PC-9 (cell line): Measurements from ENCODE around the gene B3GAT1. TPM values are rescaled to one million over a fixed set of nuclear protein-coding genes. Genes with fewer than 3 reads are reported as not detected.

Experiments
- BruUV-seq: library from RNA; stranded (reverse); fragments of 400-500 nt; replicated peaks from 2 replicates; lab custom pipeline; 2021; lab: Mats Ljungman, UMichigan
- CTCF ChIA-PET: fragments of 300-600 bp; sonication (Branson Sonifier 250); formaldehyde crosslinking; loops from one replicate; lab custom pipeline; 2022; ENCODE audit warnings: antibody characterized with exemption; lab: Charles Lee
- POLR2A ChIA-PET: fragments of 300-600 bp; sonication (Branson Sonifier 250); formaldehyde crosslinking; loops from one replicate; lab custom pipeline; 2022; ENCODE audit warnings: antibody characterized with exemption; ENCODE audit not compliant: unreplicated experiment; lab: Charles Lee
- DNase-seq, 2 experiments: peaks; one replicate each; pipeline versions ENCODE4 v3.0.0 to v3.0.0-alpha.2; 2015 to 2022; ENCODE audit warnings: mixed read lengths in 1 of 2
- H2AFZ ChIP-seq: fragments of 200-600 bp; sonication (generic); 2 replicates; pipeline ENCODE4 v1.8.1; 2017; ENCODE audit warnings: antibody characterized with exemption
- H3F3A ChIP-seq: fragments of 200-600 bp; sonication (generic); 2 replicates; pipeline ENCODE4 v1.8.1; 2017; ENCODE audit warnings: antibody characterized with exemption, mild to moderate bottlenecking, low read depth; ENCODE audit not compliant: insufficient read depth
- H3K27ac ChIP-seq: fragments of 200-600 bp; sonication (generic); 2 replicates; pipeline ENCODE4 v1.6.1; 2016; ENCODE audit warnings: mixed run types
- H3K27me3 ChIP-seq: fragments of 200-600 bp; sonication (generic); 2 replicates; pipeline ENCODE4 v1.6.1; 2016; ENCODE audit warnings: low read depth, mixed run types; ENCODE audit not compliant: insufficient read depth
- H3K36me3 ChIP-seq: fragments of 200-600 bp; sonication (generic); 2 replicates; pipeline ENCODE4 v1.6.1; 2016; ENCODE audit warnings: low read depth, mixed run types
- H3K4me1 ChIP-seq: fragments of 200-600 bp; sonication (generic); replicated peaks from 2 replicates; pipeline ENCODE4 v1.6.1; 2016; ENCODE audit warnings: mixed run types; ENCODE audit not compliant: insufficient read depth
- H3K4me2 ChIP-seq: fragments of 200-600 bp; sonication (generic); 2 replicates; pipeline ENCODE4 v1.6.1; 2017; ENCODE audit warnings: mixed run types
- H3K4me3 ChIP-seq: fragments of 200-600 bp; sonication (generic); 2 replicates; pipeline ENCODE4 v1.6.1; 2016; ENCODE audit warnings: mixed run types
- H3K79me2 ChIP-seq: fragments of 200-600 bp; sonication (generic); 2 replicates; pipeline ENCODE4 v1.6.1; 2017; ENCODE audit warnings: low read depth, mixed run types
- H3K9me2 ChIP-seq: fragments of 200-600 bp; sonication (generic); 2 replicates; pipeline ENCODE4 v1.8.1; 2017; ENCODE audit warnings: mild to moderate bottlenecking; ENCODE audit not compliant: insufficient read depth
- H3K9me3 ChIP-seq: fragments of 200-600 bp; sonication (generic); 2 replicates; pipeline ENCODE4 v1.8.1; 2016; ENCODE audit warnings: low read depth; ENCODE audit not compliant: insufficient read depth
- H4K20me1 ChIP-seq: fragments of 200-600 bp; sonication (generic); 2 replicates; pipeline ENCODE4 v1.8.1; 2017; ENCODE audit not compliant: insufficient read depth
- CTCF ChIP-seq: fragments of 200-600 bp; sonication (generic); conservative IDR thresholded peaks from 2 replicates; pipeline ENCODE4 v1.6.1; 2017; ENCODE audit warnings: mixed run types, antibody characterized with exemption, mild to moderate bottlenecking, moderate library complexity
- EZH2 ChIP-seq: fragments of 200-600 bp; sonication (generic); IDR thresholded peaks from 2 replicates; pipeline ENCODE4 v1.8.0; 2017; ENCODE audit warnings: antibody characterized with exemption, low read depth
- intact Hi-C: fragments of 100-400 bp; cut with micrococcal nuclease; formaldehyde crosslinking; loops from one replicate; pipeline ENCODE4 v1.10.0; 2022; ENCODE audit not compliant: unreplicated experiment
- total RNA-seq: library from RNA; stranded (reverse); gene quantifications from 2 replicates; pipeline ENCODE4 v1.2.3, GENCODE V29; 2021

B3GAT1 gene
- total RNA-seq, 1 experiment from 2014 or later = not detected

DNA sequence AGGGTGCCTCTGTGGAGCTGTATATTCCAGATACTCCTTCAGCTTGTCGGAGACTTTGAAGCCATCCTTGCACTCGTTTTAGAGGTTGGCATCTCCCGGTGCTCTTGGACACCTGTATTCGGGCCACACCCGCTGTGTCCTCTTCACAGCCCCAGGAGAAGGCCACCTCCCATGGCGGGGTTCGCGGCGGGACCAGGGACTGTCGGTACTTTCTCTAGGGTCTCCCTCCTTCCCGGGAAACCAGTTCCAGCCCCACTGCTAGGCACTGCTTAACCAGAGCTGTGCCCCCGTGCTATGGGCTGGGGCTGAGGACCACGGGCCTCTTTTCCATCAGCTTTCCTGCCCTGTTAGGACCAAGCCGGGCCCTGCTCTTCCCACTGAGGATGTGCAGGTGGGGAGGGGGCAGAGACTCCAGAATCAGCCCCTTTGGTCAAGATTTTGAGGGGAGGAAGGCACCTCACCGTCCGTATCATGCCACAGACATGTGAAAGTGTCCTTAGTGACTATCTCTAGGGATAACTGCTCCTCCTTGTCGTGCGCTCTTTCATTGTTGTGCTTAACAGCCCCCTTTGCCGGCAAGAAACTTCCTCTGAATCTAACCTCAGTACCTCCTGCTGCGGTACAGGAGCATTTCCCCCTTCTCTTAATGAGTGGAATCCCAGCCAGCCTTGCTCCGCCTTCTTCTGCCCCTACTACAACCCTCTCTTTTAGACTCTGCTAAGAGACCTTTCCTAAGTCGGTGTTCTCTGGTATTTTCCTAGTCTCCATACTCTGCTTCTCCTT lies 1.2 kb upstream of the B3GAT1 start:
- Histone ChIP-seq H3F3A (no peaks in the 10 kb centered on the region), H2AFZ (no peak overlapping the region), H3K27ac (no peak overlapping the region), H3K27me3 (peaks cover 81% of the 10 kb centered on the region), H3K4me3 (no peak overlapping the region), H3K9me3 (no peaks in the 10 kb centered on the region), H4K20me1 (no peaks in the 10 kb centered on the region; the same call in 1 of the 2 replicates), H3K79me2 (no peaks in the 10 kb centered on the region), H3K4me2 (no peak overlapping the region), H3K9me2 (no peaks in the 10 kb centered on the region), H3K36me3 (no peaks in the 10 kb centered on the region), H3K4me1 (no peaks in the 10 kb centered on the region)
- no peak for DNase-seq
- TF ChIP-seq EZH2 (no peak), CTCF (no peak)
- BruUV-seq = no TSS peak
- ChIA-PET POLR2A (no interaction called here), CTCF (no interaction called here)
- intact Hi-C loops = no loop called here

DNA sequence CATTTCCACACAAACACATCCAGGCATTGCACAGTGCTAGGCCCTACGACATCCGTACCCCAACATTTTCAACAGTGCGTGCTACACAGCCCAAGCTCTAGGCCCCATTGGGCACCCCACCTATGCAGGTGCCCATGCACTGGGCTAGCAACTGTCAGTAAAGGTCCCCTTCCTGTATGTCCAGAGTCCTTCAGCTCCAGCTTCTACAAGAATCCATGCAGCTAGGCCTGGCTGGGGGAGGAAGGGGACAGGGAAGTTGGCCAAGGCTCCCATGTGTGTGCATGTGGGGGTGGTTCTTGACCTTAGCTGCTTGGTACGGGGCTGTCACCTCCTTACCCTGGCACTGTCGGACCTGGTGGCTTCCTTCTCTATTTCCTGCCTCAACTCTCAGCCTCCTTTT lies 1.3 kb downstream of the B3GAT1 start:
- TF ChIP-seq EZH2 = no peak
- no peak for TF ChIP-seq CTCF
- no peaks in the 10 kb centered on the region for H3K9me3 ChIP-seq
- BruUV-seq = no TSS peak
- intact Hi-C loops = no loop called here
- no peaks in the 10 kb centered on the region for H3K4me1 ChIP-seq
- no peaks in the 10 kb centered on the region for H3K9me2 ChIP-seq
- no peak overlapping the region for H3K27ac ChIP-seq
- H3K79me2 ChIP-seq = no peaks in the 10 kb centered on the region
- H3K4me2 ChIP-seq = no peak overlapping the region
- H3K36me3 ChIP-seq = no peaks in the 10 kb centered on the region
- no peak for DNase-seq
- H3K27me3 ChIP-seq = peaks cover 70% of the 10 kb centered on the region
- H4K20me1 ChIP-seq = no peaks in the 10 kb centered on the region
- CTCF ChIA-PET = no interaction called here
- H3F3A ChIP-seq = no peaks in the 10 kb centered on the region
- POLR2A ChIA-PET = no interaction called here
- H3K4me3 ChIP-seq = no peak overlapping the region
- H2AFZ ChIP-seq = no peak overlapping the region

DNA sequence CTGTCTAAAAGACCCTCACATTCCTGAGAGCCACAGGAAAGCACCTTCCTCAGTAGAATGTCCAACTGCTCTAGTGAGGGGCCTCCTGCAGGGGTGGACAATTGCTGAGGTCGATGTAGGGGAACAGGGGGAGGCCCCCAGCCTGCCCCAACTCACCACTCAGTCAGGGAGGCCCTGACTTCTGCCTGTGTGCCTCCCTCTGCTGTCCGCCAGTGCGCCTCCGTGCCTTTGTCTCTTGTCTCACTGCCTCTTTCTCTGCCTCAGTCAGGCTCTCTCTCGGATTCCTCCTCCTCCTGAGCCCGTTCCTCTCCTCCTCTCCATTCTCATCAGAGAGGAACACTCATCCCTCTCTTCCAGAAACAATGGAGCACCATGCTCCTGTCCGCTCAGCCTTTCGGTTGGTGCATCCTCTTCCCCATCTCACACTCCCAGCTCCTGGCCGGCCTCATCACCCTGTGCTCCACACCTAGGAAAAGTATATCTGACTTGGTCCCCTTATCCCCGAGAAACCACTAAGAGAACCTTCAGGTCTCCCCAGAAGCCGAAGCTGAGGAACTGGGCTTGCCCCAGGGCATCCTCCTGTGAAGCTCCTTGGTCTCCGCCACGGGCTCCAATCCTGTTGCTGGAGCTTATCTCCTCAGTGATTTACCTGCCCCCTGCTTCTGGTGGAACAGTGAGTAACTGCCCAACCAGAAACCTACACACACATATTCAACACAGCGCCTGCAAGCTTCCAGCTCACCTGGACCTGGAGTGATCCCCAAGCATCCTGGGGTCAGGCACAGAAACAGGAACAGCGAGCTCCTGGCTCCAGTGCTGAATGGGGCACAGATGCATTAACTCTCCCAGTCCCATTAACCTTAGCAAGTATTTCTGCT lies 2.3 kb downstream of the B3GAT1 start:
- Histone ChIP-seq H4K20me1 (no peaks in the 10 kb centered on the region), H3K36me3 (no peaks in the 10 kb centered on the region), H3K4me3 (no peak overlapping the region), H3K27me3 (peaks cover 70% of the 10 kb centered on the region), H2AFZ (no peak overlapping the region), H3K79me2 (no peaks in the 10 kb centered on the region), H3K4me1 (no peaks in the 10 kb centered on the region), H3K27ac (no peak overlapping the region), H3F3A (no peaks in the 10 kb centered on the region), H3K4me2 (no peak overlapping the region), H3K9me3 (no peaks in the 10 kb centered on the region), H3K9me2 (no peaks in the 10 kb centered on the region)
- DNase-seq = no peak
- BruUV-seq = no TSS peak
- CTCF ChIA-PET = no interaction called here
- no peak for TF ChIP-seq CTCF
- no peak for TF ChIP-seq EZH2
- POLR2A ChIA-PET = no interaction called here
- intact Hi-C loops = no loop called here
